Peyer's patch (tissue), 4 donors: ENCODE data around the gene CD33.

Experiments used
- POLR2A ChIP-seq, 2 donors: fragments of 450-650 bp; IDR thresholded peaks; one replicate each; pipeline ENCODE4 v1.5.1; 2017; ENCODE audit warnings: antibody characterized with exemption in 2 of 2, mild to moderate bottlenecking in 2 of 2, moderate library complexity in 2 of 2
- TF ChIP-seq, protein P1 (sequence below), 6 experiments: fragments of 450-650 bp in 4 of 6; fragments of 200-600 bp in 2 of 6; sonication (generic) in 1 of 6; IDR thresholded peaks; one replicate each; pipeline ENCODE4 v1.5.1; 2017 to 2019; ENCODE audit warnings: antibody characterized with exemption in 6 of 6, mild to moderate bottlenecking in 3 of 6, moderate library complexity in 1 of 6

DNA sequence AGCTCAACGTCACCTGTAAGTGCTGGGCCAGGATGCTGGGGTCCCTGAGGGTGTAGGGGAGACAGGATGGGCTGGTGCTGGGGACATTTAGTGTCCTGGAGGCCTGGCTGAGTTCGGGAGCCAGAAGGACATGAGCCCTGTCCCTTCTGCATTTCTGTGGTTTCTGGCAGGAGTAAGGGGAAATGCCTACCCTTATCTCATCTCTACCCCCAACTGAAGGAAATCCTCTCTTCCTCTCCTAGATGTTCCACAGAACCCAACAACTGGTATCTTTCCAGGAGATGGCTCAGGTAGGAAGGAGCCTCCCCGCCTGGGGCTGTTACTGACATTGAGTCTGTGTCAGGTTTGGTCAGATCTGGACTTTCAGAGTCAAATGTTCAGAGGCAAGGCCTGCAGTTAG is 1.2 kb downstream of the CD33 start:
- TF ChIP-seq, protein P1, sequence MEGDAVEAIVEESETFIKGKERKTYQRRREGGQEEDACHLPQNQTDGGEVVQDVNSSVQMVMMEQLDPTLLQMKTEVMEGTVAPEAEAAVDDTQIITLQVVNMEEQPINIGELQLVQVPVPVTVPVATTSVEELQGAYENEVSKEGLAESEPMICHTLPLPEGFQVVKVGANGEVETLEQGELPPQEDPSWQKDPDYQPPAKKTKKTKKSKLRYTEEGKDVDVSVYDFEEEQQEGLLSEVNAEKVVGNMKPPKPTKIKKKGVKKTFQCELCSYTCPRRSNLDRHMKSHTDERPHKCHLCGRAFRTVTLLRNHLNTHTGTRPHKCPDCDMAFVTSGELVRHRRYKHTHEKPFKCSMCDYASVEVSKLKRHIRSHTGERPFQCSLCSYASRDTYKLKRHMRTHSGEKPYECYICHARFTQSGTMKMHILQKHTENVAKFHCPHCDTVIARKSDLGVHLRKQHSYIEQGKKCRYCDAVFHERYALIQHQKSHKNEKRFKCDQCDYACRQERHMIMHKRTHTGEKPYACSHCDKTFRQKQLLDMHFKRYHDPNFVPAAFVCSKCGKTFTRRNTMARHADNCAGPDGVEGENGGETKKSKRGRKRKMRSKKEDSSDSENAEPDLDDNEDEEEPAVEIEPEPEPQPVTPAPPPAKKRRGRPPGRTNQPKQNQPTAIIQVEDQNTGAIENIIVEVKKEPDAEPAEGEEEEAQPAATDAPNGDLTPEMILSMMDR (IDR thresholded peaks at IDR 0.05), result no peak
- TF ChIP-seq POLR2A (IDR thresholded peaks at IDR 0.05), result no peak
